HG03066 (cell line): ENCODE results near the gene FBXO31.

Experiments used
- ATAC-seq: cut with Tn5 transposase; IDR thresholded peaks from one replicate; pipeline ENCODE4 v1.9.1; 2021; ENCODE audit warnings: low read depth; ENCODE audit not compliant: unreplicated experiment

FBXO31 gene

DNA sequence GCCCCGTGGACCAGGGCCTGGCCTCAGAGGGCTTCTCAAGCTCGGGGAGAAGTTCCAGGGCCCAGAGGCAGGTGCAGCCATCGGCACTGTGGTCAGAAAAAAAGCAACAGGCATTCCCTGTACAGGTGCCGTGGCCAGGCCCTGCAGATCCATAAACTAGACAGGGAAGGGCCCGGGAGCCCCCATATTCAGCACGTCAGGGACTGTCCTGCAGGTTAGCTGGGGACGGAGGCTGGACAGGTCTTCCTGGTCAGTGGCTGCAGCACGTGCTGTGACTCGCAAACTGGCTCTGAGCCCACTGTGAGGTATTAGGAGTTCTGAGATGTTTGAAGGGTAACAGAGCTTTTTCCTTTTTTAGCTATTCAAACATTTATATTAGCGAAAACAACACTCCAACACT lies 51.4 kb downstream of the FBXO31 start:
- no peak for ATAC-seq

DNA sequence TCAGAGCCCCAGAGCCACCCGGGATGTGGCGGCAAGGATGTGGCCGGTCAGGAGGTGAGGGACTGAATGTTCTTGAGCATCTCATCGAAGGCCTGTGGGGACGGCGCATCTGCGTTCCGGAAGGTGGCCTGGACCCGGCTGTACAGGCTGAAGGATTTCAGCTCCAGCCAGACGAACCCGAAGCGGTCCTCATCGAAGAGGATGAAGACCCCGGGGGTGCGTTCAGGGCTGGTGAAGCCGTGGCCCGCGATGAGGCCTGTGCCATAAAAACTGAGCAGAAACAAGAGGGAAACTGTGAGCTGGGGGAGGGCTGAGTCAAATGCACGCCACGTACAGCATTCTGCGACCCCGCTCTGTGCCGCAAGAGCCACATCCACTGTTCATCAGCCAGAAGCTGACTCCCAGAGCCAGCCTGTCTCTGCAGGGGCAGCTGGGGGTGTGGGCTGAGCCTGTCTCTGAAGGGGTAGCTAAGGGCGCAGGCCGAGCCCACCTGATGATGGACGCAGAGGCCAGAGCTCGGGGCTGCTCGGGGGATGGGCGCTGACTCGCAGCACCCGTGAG lies 52.3 kb downstream of the FBXO31 start:
- no peak for ATAC-seq

DNA sequence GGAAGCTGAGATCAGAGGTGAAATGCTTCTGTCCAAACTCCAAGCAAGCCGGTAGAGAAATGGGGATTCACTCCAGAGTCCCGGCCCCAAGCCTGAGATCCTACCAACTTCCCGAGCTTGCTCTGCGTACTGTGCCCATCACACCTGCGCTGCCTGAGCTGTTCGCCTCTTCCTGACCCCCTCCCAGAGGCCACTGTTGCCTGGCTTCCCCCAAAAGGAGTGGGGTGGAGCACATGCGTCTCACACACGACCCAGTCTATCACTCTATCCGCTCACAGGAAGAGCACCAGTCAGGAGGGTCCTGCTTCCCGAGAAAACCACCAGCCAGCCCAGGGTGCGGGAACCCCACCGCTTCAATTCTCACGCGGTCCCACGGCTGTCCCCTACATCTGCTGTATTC lies 52.9 kb downstream of the FBXO31 start:
- no peak for ATAC-seq

DNA sequence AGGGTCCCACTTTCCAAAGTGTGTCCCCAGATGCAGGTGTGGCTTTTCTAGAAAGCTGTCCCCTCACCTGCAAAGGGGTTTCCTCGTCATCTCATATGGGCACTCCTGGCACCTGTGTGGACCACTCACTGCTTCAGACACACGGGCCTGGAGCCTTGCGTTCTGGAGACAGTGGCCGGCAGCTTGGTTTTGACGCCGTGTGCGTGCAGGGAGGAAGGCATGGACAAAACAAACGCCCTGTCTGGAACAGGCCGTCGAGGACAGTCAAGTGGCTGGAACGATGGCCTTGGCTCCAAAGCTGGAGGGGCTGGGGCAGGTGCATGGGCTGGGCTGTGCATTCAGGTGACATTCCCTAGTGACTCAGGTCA lies 53.3 kb downstream of the FBXO31 start:
- no peak for ATAC-seq

DNA sequence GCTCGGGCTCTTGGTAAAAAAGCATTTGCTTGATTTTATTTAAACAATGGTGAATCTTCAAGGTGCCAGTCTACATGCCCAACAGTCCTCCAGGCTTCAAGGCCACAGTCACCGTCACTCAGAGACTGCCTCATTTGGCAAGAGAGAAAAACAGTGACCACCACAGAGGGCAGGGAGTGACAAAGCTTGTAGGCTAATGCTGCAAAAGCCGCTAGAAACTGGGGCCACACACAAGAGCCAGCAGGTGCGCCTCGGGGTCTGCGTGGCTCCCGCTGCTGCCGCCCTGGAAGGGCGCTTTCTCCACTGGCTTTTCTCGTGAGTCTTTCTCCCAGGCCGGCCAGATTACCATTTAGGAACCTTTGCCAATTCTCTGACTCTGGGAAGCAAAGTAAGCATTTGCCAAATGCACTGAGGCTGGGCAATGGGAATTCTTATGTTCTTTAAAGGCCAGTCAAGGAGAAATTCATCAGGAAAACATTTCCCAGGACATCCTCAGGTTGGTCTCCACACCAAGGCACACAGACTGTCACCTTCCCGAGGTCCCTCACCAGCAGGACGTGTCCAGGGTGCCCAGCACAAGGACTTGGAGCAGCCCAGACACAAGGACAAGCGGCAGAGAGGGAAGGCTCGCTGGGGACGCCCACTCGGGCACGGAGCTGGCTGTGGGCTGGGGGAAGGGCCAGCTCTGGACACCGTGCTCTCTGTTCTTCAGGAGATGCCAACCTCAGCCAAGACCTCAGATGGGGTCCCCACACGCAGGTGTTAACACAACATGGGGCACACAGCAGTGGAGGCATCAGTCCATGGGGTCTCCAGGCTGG lies 53.9 kb downstream of the FBXO31 start:
- no peak for ATAC-seq

DNA sequence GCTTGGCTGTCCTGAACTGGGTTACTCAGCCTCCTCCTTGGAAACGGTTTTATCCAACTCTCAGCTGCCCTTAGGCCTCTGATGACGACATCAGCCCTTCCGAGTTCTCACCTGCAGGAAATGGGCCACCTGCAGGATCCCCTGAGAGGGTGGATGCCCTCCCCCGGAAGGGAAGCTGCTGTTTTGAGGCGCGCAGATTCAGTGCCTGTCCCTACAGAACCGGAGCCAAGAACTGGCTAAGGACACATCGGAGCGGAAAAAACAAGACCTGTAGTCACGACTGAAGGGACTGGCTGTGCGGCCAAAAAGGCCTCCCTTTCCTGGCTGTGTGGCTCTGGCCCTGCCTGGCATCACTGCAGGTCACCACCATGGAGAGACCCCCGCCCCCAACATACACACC lies 54.7 kb downstream of the FBXO31 start:
- ATAC-seq = no peak

DNA sequence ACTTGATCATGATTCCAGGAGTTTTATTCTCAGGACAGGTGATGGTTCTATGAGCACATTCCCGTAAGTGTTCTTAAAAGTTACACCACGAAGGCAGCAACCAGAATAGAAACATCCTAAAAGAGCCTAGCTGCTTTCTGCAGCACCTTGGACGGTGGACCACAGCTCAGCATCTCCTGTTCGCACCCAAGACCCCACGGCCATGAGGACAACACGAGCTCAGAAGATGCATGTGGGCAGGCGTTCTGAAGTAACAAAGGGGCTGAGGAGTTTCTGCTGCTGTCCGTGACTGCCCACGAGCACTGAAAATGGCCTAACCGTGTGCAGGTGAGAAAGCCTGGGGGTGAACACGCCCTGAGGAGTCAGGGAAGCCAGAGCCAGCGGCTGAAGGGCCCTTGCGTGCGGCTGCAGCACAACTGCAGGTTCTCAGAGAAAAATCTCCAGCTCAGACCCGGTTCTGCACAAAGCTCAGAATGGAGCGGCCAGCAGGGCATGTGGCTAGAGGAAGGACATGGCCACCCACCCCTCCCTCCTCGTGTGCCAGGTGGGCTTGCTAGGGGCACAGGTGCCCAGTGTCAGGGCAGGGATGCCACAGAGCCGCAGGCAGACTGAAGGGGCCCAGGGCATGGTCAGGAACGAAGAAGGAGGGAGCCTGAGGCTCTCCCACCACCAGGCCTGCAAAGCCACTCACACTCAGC lies 55.6 kb downstream of the FBXO31 start:
- no peak for ATAC-seq

DNA sequence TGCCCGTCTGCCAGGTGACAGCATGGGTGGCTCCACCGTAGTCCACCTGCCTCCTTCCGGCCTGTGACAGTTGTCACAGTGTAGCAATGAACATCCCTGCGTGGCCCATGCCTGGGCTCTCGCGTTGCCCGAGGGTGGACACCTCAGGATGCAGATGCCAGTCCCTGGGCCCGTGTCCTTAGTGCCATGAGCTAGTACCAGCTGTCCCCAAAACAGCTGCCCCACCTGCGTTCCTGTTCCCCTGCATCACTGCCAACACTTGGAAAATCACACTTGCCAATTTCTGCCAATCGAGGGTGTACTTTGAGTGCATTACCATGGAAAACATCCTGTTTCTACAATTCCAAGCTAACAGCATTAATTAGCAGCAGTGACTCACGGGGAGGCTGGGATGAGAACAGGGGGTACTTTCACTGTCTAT lies 57.4 kb downstream of the FBXO31 start:
- ATAC-seq = no peak

DNA sequence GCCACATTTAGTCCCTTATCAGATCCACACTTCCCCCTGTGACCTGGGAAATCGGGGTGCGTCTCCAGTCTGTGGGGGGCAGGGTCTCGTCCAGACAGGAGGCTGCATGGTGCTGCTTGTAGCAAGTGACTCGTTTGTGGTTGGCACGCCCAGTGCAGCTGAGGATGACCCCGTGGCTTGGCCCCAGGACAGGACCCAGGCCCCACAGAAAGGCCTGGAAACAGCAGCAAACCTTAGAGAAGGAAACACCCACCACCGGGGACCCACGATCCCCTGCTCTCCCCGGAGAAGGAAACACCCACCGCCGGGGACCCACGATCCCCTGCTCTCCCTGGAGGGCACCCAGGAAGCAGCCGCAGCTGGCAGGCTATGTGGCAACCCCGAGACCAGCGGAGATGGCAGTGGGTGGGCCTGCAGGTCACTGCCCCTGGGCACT lies 58.1 kb downstream of the FBXO31 start:
- ATAC-seq = no peak

DNA sequence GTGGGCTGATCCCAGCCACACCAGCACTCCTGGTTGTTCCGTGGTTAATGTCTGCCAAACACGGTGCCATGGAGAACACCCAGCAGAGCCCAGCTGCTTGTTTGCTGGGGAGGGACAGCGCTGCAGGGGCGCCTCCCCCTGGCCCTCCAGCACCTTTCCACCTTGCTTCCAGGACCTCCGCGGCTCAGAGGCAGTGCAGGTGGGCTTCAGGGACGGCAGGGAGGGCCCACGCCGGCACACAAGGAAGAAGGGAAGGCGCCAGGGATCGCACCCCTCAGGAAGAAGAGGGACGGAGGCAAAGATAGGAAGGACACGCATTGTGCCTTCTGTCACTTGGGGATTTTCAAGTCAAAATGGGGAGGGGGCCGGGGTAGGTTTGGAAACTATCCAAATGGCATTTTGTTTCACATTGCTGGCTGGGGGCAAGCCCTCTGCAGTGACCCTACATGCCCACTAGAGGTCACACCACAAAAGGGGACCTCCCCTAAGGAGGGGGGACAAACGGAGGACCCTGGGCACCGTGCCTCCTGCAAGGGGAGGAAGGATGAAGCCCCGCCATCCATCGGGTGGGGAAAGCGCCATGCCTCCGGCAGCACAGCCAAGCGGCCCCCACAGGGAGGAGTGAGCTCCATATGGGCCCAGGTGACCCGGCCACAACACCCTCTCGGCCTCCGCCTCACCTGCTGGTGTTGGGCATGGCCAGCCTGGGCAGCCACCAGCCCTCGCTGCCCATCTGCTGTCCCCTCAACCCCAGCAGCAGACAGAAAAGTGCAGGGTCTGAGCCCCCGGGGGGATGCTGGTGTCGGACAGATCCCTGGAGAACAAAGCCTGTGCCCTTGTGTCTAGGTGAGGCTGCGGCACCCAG lies 58.9 kb downstream of the FBXO31 start:
- no peak for ATAC-seq

DNA sequence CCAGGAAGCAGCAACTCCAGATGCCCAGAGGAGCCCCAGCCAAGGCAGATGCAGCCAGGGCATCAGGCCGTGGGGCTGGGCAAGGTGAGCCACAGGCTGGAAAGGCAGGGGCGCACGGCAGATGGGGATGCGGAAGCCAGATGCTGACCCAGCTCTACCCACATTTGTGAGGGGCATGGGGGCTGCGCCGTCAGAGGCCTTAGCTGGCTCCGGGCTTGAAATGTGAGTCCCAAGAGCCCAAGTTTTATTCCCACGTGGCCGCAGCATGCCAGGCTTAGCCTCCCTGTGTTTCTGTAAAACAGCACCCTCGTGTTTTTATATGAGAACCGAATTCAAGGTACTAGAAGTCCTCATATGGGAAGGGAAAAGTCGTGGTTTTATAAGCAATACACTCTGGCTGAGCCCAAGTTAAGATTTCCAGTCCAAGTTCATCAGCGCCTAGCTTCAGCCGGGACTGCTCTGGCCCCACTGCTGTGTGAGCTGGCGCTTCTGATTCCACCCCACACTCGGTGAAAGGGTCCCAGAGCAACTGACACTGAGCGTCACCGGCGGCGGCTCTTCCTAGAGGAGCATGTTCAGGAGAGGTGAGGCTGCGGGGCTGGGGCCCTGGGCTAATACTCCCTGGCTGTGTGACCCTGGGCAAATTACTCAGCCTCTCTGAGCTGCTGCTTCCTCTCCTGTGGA lies 59.7 kb downstream of the FBXO31 start:
- ATAC-seq = no peak

DNA sequence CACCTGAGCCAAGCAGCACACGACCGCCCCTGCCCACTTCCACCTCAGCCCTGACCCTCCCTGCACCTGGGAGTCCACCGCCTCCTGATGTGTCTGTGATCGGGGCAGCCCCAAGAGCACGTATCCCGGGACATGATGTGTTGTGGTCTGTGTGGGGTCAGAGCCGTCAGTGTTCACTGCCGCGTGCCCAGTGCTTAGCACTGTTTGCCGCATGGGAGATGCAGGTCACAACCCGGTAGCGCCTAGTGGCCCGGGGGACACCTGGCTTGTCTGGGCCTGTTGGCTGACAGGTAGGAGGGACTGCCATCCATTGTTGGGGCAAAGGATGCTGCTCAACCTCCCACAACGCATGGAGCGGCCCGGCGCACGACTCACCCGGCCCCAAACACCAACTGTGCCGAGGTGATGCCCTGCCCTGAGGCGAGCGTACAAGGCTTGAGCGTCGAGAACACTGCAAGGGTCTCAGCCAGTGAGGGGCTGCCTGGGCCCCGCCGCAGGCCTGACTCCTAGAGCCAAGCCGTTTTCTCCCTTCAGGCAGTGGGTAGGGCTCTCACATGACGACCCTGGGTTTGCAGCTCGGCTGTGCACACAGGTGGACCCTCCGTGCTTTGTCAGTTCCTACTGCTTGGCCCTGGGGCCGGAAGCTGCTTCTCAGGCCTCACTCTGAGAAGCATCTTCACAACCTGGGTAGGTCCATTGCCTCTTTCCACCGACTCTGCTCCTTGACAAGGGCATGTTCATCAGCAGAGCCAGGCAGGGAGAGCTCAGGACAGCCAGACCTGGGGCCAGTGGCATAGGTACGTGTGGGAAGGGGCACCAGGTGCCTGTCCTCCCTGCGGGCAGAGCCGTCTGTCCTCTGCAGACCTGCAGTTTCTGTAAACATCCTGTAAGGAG lies 60.5 kb downstream of the FBXO31 start:
- ATAC-seq = no peak

DNA sequence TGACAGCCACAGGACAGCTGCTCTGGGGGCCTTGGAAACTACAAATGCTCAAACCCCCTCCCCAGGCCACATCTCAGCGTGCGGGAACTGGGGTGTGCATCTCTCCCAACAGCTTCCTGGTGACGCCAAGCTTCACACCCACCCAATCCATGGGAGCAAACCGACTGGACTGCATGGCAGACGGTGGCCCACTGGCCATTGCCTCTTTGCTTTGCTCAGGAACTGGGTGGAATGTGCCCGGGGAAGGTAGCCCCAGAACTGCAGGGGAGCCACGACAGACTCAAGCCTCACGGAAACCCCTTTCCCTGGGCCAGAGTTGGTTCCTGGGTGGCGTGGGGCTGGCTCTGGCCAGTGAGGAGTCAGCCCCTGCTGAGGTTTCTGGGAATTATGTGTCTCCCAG lies 61.2 kb downstream of the FBXO31 start:
- ATAC-seq = no peak

DNA sequence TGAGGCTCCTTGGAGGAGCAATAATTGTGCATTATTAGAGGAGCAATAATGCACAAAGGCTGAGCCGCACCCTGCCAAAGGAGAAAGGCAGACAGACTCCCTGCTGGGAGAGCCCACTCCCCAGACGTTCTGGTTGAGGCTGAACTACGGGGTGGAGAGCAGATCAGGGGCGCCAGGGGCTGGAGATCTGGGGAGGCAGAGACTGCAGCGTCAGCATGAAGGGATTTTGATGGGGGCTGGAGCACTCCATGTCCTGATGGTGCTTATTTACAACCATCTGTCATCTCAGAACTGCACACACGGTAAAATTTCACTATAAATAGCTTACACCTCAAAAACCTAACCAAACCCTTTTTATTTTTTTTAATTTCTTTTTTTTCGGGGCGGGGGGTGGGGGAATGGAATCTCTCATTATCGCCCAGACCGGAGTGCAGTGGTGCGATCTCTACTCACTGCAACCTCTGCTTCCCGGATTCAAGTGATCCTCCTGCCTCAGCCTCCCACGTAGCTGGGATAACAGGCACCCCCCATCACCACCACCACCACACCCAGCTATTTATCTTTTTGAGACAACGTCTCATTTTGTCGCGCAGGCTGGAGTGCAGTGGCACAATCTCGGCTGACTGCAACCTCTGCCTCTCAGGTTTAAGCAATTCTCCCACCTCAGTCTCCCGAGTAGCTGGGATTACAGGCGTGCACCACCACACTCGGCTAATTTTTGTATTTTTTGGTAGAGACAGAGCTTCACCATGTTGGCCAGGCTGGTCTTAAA lies 62.1 kb downstream of the FBXO31 start:
- ATAC-seq = no peak

DNA sequence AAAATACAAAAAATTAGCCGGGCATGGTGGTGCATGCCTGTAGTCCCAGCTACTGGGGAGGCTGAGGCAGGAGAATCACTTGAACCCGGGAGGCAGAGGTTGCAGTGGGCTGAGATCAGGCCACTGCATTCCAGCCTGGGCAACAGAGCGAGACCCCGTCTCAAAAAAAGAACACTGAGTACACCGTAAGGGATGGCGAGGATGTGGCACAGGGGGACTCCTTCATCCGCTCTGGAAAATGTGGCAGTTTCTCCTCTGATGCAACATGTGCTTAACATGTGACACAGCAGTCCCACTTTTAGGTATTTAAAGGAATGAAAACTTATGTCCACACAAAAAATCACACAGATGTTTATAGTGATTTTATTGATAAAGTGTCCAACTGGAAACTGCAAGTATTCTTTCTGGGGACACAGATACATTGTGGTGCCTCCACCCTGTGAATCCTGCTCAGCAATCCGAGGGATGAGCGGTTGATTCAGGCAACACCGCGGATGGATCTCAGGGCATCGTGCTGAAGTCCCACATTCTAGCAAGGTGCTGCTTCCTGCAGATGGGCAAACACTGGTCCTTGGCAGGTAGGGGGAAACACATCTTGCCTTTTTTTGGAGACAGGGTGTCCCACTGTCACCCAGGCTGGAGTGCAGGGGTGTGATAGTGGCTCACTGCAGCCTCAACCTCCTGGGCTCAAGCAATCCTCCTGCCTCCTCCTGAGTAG lies 62.9 kb downstream of the FBXO31 start:
- ATAC-seq = no peak

DNA sequence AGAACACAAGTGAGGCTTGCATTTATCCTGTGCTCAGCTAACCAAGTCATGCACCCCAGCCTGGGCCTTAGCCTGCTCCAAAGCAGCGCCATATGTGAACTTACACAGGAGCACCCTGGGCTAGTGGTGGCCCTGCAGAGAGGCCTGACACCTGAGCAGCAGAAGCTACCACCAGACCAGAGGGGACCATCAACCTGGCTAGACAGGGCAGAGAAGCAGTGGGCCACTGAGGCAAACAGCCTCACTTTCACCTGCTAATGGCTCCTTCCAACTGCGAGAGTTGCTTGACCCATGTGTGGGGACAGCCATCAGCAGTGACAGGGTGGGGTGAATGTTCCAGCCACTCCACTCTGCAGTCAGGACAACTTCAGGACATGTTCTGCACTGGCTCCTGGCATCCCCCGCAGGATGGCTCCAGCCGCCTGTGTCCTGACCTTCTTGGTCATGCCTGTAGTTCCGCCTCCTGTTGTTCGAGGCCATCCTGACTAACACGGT lies 63.5 kb downstream of the FBXO31 start:
- ATAC-seq = no peak

DNA sequence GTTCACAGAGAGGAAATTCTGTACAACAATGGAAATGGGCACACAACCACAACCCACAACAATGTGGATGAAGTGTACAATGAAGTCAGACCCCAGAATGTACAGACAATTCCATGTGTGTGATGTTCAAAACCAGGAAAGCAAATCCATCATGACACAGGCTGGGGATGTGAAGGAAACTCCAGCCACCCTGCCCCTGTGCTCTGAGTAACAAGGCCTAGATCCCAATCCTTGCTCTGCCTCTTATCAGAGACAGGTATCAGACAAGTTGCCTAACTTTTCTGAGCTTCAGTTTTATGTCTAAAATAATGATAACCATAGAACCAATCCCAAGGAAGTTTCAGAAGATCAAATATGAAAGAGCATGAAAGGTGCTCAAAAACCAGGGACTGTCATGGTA lies 64.6 kb downstream of the FBXO31 start:
- ATAC-seq = no peak
